Loucy (cell line): ENCODE data around the gene WFDC11.
"Not testable (repeated sequence)": the region's sequence is repeated elsewhere in the genome, so short reads cannot be mapped to it uniquely, and the experiment has no call there.

Experiments used
- H2AFZ ChIP-seq: fragments of 200-600 bp; sonication (generic); 2 replicates; pipeline ENCODE4 v1.6.0; 2016; ENCODE audit warnings: antibody characterized with exemption, mild to moderate bottlenecking, low read length, moderate library complexity
- H3F3A ChIP-seq: fragments of 200-600 bp; 2 replicates; pipeline ENCODE4 v1.6.0; 2016; ENCODE audit warnings: antibody characterized with exemption, low read depth, mild to moderate bottlenecking
- H3K27me3 ChIP-seq: fragments of 200-600 bp; sonication (generic); 2 replicates; pipeline ENCODE4 v1.6.1; 2014; ENCODE audit warnings: low read length, mild to moderate bottlenecking; ENCODE audit not compliant: insufficient read depth, poor library complexity, severe bottlenecking
- H3K36me3 ChIP-seq: fragments of 200-600 bp; sonication (generic); 2 replicates; pipeline ENCODE4 v1.6.1; 2016; ENCODE audit warnings: low read length; ENCODE audit not compliant: insufficient read depth
- H3K4me1 ChIP-seq: fragments of 200-600 bp; sonication (generic); 2 replicates; pipeline ENCODE4 v1.5.1; 2014; ENCODE audit warnings: low read length, mild to moderate bottlenecking; ENCODE audit not compliant: insufficient read depth, poor library complexity, severe bottlenecking
- H3K4me2 ChIP-seq: fragments of 200-600 bp; sonication (generic); 2 replicates; pipeline ENCODE4 v1.6.0; 2014; ENCODE audit warnings: antibody characterized with exemption, low read length, low read depth, mild to moderate bottlenecking; ENCODE audit not compliant: poor library complexity, severe bottlenecking
- H3K4me3 ChIP-seq: fragments of 200-600 bp; sonication (generic); 2 replicates; pipeline ENCODE4 v1.5.1; 2014; ENCODE audit warnings: low read length, mild to moderate bottlenecking, mixed read lengths; ENCODE audit not compliant: poor library complexity, severe bottlenecking
- H3K79me2 ChIP-seq: fragments of 200-600 bp; sonication (generic); 2 replicates; pipeline ENCODE4 v1.6.1; 2014; ENCODE audit warnings: low read length; ENCODE audit not compliant: insufficient read depth
- H3K9ac ChIP-seq: fragments of 200-600 bp; sonication (generic); 2 replicates; pipeline ENCODE4 v1.6.0; 2014; ENCODE audit warnings: mild to moderate bottlenecking, low read depth, low read length, moderate library complexity; ENCODE audit not compliant: poor library complexity, severe bottlenecking
- H3K9me2 ChIP-seq: fragments of 200-600 bp; sonication (generic); replicated peaks from 2 replicates; pipeline ENCODE4 v1.6.1; 2016; ENCODE audit warnings: low read depth, low read length, mixed read lengths
- H3K9me3 ChIP-seq: fragments of 200-600 bp; sonication (generic); 2 replicates; pipeline ENCODE4 v1.6.1; 2014; ENCODE audit warnings: mild to moderate bottlenecking, antibody characterized with exemption, low read length, low read depth; ENCODE audit not compliant: insufficient read depth
- H4K20me1 ChIP-seq: fragments of 200-600 bp; sonication (generic); 2 replicates; pipeline ENCODE4 v1.6.0; 2014; ENCODE audit warnings: antibody characterized with exemption, low read length, mild to moderate bottlenecking; ENCODE audit not compliant: insufficient read depth, poor library complexity, severe bottlenecking
- EZH2phosphoT487 ChIP-seq: fragments of 200-600 bp; IDR thresholded peaks from 2 replicates; pipeline ENCODE4 v1.6.1; 2018; ENCODE audit warnings: antibody characterized with exemption, mild to moderate bottlenecking, moderate library complexity, borderline replicate concordance
- TF ChIP-seq, protein P1 (sequence below): fragments of 200-600 bp; sonication (generic); conservative IDR thresholded peaks from 2 replicates; pipeline ENCODE4 v1.5.1; 2014; ENCODE audit warnings: mild to moderate bottlenecking, antibody characterized with exemption, low read length

The WFDC11 gene

DNA sequence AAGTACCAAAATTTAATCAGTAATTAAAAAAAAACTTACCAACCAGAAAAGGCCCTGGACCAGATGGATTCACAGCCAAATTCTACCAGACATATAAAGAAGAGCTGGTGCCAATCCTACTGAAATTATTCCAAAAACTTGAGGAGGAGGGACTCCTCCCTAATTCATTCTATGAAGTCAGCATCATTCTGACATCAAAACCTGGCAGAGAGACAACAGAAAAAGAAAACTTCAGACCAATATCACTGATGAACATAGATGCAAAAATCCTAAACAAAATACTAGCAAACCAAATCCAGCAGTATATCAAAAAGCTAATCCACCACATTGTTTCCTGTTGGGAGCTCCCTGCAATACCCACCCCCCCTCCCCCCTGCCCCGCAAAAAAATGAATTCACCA, at the start of gene WFDC11:
WFDC11 (minus strand) TSS at position 101 of the 400 bp plus-strand sequence. CDS start 19,639 bp downstream, outside the sequence.
- Histone ChIP-seq H3K9me3 (no peaks in the 10 kb centered on the region), H3K4me2 (no peak within 1 kb of the TSS), H3K79me2 (no peaks in the 10 kb centered on the region), H3F3A (no peaks in the 10 kb centered on the region), H3K27me3 (no peaks in the 10 kb centered on the region), H3K4me3 (no peak within 1 kb of the TSS), H3K9ac (no peak within 1 kb of the TSS), H4K20me1 (no peaks in the 10 kb centered on the region), H3K36me3 (no peaks in the 10 kb centered on the region), H3K9me2 (no peaks in the 10 kb centered on the region), H2AFZ (no peak within 1 kb of the TSS), H3K4me1 (no peaks in the 10 kb centered on the region)
- TF ChIP-seq, protein P1, sequence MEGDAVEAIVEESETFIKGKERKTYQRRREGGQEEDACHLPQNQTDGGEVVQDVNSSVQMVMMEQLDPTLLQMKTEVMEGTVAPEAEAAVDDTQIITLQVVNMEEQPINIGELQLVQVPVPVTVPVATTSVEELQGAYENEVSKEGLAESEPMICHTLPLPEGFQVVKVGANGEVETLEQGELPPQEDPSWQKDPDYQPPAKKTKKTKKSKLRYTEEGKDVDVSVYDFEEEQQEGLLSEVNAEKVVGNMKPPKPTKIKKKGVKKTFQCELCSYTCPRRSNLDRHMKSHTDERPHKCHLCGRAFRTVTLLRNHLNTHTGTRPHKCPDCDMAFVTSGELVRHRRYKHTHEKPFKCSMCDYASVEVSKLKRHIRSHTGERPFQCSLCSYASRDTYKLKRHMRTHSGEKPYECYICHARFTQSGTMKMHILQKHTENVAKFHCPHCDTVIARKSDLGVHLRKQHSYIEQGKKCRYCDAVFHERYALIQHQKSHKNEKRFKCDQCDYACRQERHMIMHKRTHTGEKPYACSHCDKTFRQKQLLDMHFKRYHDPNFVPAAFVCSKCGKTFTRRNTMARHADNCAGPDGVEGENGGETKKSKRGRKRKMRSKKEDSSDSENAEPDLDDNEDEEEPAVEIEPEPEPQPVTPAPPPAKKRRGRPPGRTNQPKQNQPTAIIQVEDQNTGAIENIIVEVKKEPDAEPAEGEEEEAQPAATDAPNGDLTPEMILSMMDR: no peak
- TF ChIP-seq EZH2phosphoT487: no peak

DNA sequence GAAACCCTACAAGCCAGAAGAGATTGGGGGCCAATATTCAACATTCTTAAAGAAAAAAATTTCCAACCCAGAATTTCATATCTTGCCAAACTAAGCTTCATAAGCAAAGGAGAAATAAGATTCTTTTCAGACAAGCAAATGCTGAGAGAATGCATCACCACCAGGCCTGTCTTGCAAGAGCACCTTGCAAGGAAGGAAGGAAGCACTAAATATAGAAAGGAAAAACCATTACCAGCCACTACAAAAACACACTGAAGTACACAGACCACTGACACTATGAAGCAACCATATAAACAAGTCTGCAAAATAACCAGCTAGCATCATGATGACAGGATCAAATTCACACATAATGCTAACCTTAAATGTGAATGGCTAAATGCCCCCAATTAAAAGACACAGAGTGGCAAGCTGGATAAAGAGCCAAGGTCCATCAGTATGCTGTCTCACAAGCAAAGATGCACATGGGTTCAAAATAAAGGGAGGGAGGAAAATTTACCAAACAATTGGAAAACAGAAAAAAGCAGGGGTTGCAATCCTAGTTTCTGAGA, 46.2 kb upstream of the WFDC11 start:
- not testable (repeated sequence) for H3K9ac ChIP-seq, H3F3A ChIP-seq

DNA sequence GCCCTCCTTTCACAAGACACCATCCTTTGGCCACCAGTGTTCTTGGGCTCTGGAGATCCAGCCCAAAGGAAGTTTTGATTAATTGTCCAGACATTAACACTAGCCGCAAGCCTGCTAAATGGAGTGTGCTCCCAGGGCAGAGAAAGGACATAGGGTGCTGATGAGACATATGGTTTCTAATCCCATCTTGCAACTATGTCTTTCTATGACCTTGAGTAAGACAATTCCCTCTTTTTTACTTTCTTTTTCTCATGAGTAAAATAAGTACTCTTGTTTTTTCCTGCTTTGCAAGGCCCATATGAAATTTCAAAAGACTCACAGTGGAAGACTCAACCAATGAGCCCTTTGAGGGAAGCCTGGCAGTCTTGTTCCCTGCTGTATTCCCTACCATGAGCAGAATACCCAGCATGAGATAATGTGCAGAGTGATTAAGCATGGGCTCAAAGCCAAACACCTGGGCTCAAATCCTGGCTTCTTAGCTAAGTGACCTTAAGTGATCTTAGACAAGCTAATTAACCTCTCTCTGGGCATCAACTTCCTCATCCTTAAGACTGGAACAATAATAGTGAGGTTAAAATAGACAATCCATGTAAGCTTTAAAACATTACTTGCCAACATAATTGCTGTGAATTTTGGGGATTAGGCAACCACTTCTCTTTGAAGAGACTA, 35.1 kb upstream of the WFDC11 start, which contains the start of gene WFDC10B:
WFDC10B (minus strand) TSS at position 51 of the 669 bp plus-strand sequence. CDS start 19,027 bp downstream, outside the sequence.
- H3K36me3 ChIP-seq: no peaks in the 10 kb centered on the region
- no peaks in the 10 kb centered on the region for H3K4me1 ChIP-seq
- no peaks in the 10 kb centered on the region for H3K9me2 ChIP-seq
- H3K79me2 ChIP-seq: no peaks in the 10 kb centered on the region
- TF ChIP-seq, protein P1: no peak
- no peak for TF ChIP-seq EZH2phosphoT487
- H3K9me3 ChIP-seq: no peaks in the 10 kb centered on the region
- H3F3A ChIP-seq: no peaks in the 10 kb centered on the region
- no peak within 1 kb of the TSS for H2AFZ ChIP-seq
- H4K20me1 ChIP-seq: no peaks in the 10 kb centered on the region
- H3K4me2 ChIP-seq: no peak within 1 kb of the TSS
- no peak within 1 kb of the TSS for H3K4me3 ChIP-seq
- no peaks in the 10 kb centered on the region for H3K27me3 ChIP-seq
- no peak within 1 kb of the TSS for H3K9ac ChIP-seq

More for the DNA sequence above, 46.2 kb upstream of the WFDC11 start:
- H3K9me3 ChIP-seq, H3K4me1 ChIP-seq, H3K36me3 ChIP-seq, H3K79me2 ChIP-seq, H3K9me2 ChIP-seq, H3K27me3 ChIP-seq, H4K20me1 ChIP-seq, H2AFZ ChIP-seq: not testable (repeated sequence)
- Histone ChIP-seq H3K4me2 (peak overlapping the region; percentile 40), H3K4me3 (peak overlapping the region; percentile 29)

DNA sequence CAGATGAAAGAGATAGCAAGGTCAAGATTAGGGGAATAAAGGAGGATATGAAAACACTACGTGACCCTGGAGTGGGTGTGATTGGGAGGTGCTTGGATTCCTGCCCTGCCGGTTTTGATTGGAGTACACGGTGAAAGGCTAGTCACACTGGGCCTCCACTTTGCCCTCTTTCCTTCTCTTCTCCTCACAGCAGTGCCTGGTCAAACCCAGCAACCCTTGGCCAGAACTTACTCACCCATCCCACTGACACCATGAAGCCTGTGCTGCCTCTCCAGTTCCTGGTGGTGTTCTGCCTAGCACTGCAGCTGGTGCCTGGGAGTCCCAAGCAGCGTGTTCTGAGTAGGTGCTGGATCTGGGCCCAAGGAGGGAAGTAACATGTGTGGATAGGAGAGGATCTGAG, 31.8 kb upstream of the WFDC11 start, which contains the start of gene WFDC13:
WFDC13 (plus strand) TSS at position 166 of the 400 bp plus-strand sequence; CDS start at position 252, 86 bp downstream.
- Histone ChIP-seq H3K9me3 (no peaks in the 10 kb centered on the region), H3K36me3 (no peaks in the 10 kb centered on the region), H3K9me2 (no peaks in the 10 kb centered on the region), H4K20me1 (no peaks in the 10 kb centered on the region), H3K27me3 (no peaks in the 10 kb centered on the region), H2AFZ (no peak within 1 kb of the TSS), H3K4me2 (no peak within 1 kb of the TSS), H3K79me2 (no peaks in the 10 kb centered on the region), H3K4me3 (no peak within 1 kb of the TSS), H3K9ac (no peak within 1 kb of the TSS), H3F3A (no peaks in the 10 kb centered on the region), H3K4me1 (no peaks in the 10 kb centered on the region)
- TF ChIP-seq, protein P1: no peak
- TF ChIP-seq EZH2phosphoT487: no peak
